ENCODE results near the gene ZNF629. TPM values are rescaled to one million over a fixed set of nuclear protein-coding genes. Genes with fewer than 3 reads are reported as not detected.

The ZNF629 gene
- total and polyA plus RNA-seq, 10 donors, result 1.3 to 13.9 (median 10.3) TPM

GRCh38 chr16:30766206-30766932 lies 20.6 kb downstream of the ZNF629 start:
- WGBS, 5 donors, result 86 to 94% (median 94%) methylated on average over 21 to 29 of the region's 29 CpGs
- intact Hi-C loops (cut with DNase I; ENCODE audit: low total_unique reads), result no loop called here
- TF ChIP-seq CTCF (IDR thresholded peaks at IDR 0.05 in 8 of 11, conservative IDR thresholded peaks at IDR 0.05 in 3 of 11) (no peak), POLR2A (IDR thresholded peaks at IDR 0.05) (no peak), POLR2AphosphoS5 (IDR thresholded peaks at IDR 0.05) (peak in 2 of 3 donors; percentile 39 to 43)

GRCh38 chr16:30764816-30765465 lies 22.1 kb downstream of the ZNF629 start:
- Histone ChIP-seq H3K4me3 (no peak overlapping the region), H3K4me1 (peaks cover 20 to 80% (median 61%) of the 10 kb centered on the region in 6 donors), H3K27me3 (replicated peaks in 1 of 7) (no peaks in the 10 kb centered on the region), H3K27ac (no peak overlapping the region), H3K36me3 (peaks cover 5 to 71% (median 68%) of the 10 kb centered on the region in 6 donors), H3K9me3 (no peaks in the 10 kb centered on the region)
- no peak for DNase-seq
- WGBS, 5 donors, result 93 to 98% (median 95%) methylated on average over 10 to 12 of the region's 12 CpGs
- TF ChIP-seq POLR2A (IDR thresholded peaks at IDR 0.05) (no peak), CTCF (IDR thresholded peaks at IDR 0.05 in 8 of 11, conservative IDR thresholded peaks at IDR 0.05 in 3 of 11) (no peak), POLR2AphosphoS5 (IDR thresholded peaks at IDR 0.05) (no peak)
- intact Hi-C loops (cut with DNase I; ENCODE audit: low total_unique reads), result no loop called here

More at GRCh38 chr16:30766206-30766932, 20.6 kb downstream of the ZNF629 start:
- peaks cover 5 to 85% (median 81%) of the 10 kb centered on the region in 6 donors for H3K36me3 ChIP-seq
- H3K27ac ChIP-seq, result no peak overlapping the region
- no peak overlapping the region for H3K4me3 ChIP-seq
- H3K9me3 ChIP-seq, result no peaks in the 10 kb centered on the region
- H3K27me3 ChIP-seq (replicated peaks in 1 of 7), result no peaks in the 10 kb centered on the region
- no peak for DNase-seq
- H3K4me1 ChIP-seq, result peaks cover 14 to 66% (median 48%) of the 10 kb centered on the region in 6 donors

- Histone ChIP-seq H3K36me3 (peaks cover 0 to 62% (median 59%) of the 10 kb centered on the region in 6 donors), H3K9me3 (no peaks in the 10 kb centered on the region), H3K27me3 (replicated peaks in 1 of 7) (no peaks in the 10 kb centered on the region), H3K27ac (no peak overlapping the region), H3K4me1 (peaks cover 23 to 82% (median 65%) of the 10 kb centered on the region in 6 donors), H3K4me3 (peak overlapping the region in 1 of 8 donors; percentile 94)
- TF ChIP-seq CTCF (IDR thresholded peaks at IDR 0.05 in 8 of 11, conservative IDR thresholded peaks at IDR 0.05 in 3 of 11) (no peak), POLR2A (IDR thresholded peaks at IDR 0.05) (no peak), POLR2AphosphoS5 (IDR thresholded peaks at IDR 0.05) (no peak)
- 90 to 98% (median 92%) methylated on average over 7 to 11 of the region's 11 CpGs for WGBS, 5 donors
- peak; percentile 71 for DNase-seq
- intact Hi-C loops (cut with DNase I; ENCODE audit: low total_unique reads), result no loop called here
Measured at GRCh38 chr16:30764086-30764485, 22.9 kb downstream of the ZNF629 start.
